OCI-LY1 (cell line): ENCODE measurements around the gene NUMA1.

Source experiments
- H2AFZ ChIP-seq: fragments of 200-600 bp; sonication (generic), shearing (Covaris generic); 2 replicates; pipeline ENCODE4 v1.6.0; 2014; ENCODE audit warnings: antibody characterized with exemption, mild to moderate bottlenecking, low read length
- H3F3A ChIP-seq: fragments of 200-600 bp; sonication (generic), shearing (Covaris generic); 2 replicates; pipeline ENCODE4 v1.6.0; 2014; ENCODE audit warnings: mild to moderate bottlenecking, antibody characterized with exemption, low read length, moderate library complexity; ENCODE audit not compliant: insufficient read depth
- H3K27ac ChIP-seq: fragments of 200-600 bp; sonication (generic); 2 replicates; pipeline ENCODE4 v1.5.1; 2014; ENCODE audit warnings: low read length, mixed run types, mild to moderate bottlenecking, low read depth; ENCODE audit not compliant: poor library complexity, severe bottlenecking
- H3K27me3 ChIP-seq: fragments of 200-600 bp; sonication (generic); 2 replicates; pipeline ENCODE4 v1.6.0; 2014; ENCODE audit warnings: antibody characterized with exemption, mild to moderate bottlenecking, low read length, moderate library complexity; ENCODE audit not compliant: insufficient read depth
- H3K36me3 ChIP-seq: fragments of 200-600 bp; sonication (generic); 2 replicates; pipeline ENCODE4 v1.6.1; 2014; ENCODE audit warnings: mild to moderate bottlenecking, antibody characterized with exemption, low read length, moderate library complexity, mixed read lengths; ENCODE audit not compliant: insufficient read depth
- H3K4me1 ChIP-seq: fragments of 200-600 bp; sonication (generic); 2 replicates; pipeline ENCODE4 v1.5.1; 2014; ENCODE audit warnings: mild to moderate bottlenecking, low read length, moderate library complexity; ENCODE audit not compliant: insufficient read depth, severe bottlenecking
- H3K4me2 ChIP-seq: fragments of 200-600 bp; sonication (generic), shearing (Covaris generic); 2 replicates; pipeline ENCODE4 v1.6.1; 2014; ENCODE audit warnings: low read length
- H3K4me3 ChIP-seq: fragments of 200-600 bp; sonication (generic); 2 replicates; pipeline ENCODE4 v1.5.1; 2014; ENCODE audit warnings: low read length, low read depth, mild to moderate bottlenecking, mixed read lengths; ENCODE audit not compliant: poor library complexity, severe bottlenecking
- H3K79me2 ChIP-seq: fragments of 200-600 bp; shearing (Covaris generic); 2 replicates; pipeline ENCODE4 v1.6.1; 2016; ENCODE audit warnings: mixed run types, low read length, mixed read lengths; ENCODE audit not compliant: insufficient read depth
- H3K9ac ChIP-seq: fragments of 200-600 bp; sonication (generic), shearing (Covaris generic); 2 replicates; pipeline ENCODE4 v1.6.1; 2014; ENCODE audit warnings: mild to moderate bottlenecking, low read length, mixed read lengths
- H3K9me2 ChIP-seq: fragments of 200-600 bp; sonication (generic), shearing (Covaris generic); 2 replicates; pipeline ENCODE4 v1.6.1; 2014; ENCODE audit warnings: low read depth, mild to moderate bottlenecking, low read length, mixed read lengths
- H3K9me3 ChIP-seq: fragments of 200-600 bp; shearing (Covaris generic); 2 replicates; pipeline ENCODE4 v1.6.1; 2014; ENCODE audit warnings: low read length, mixed read lengths
- H4K20me1 ChIP-seq: fragments of 200-600 bp; sonication (generic), shearing (Covaris generic); 2 replicates; pipeline ENCODE4 v1.6.0; 2016; ENCODE audit warnings: mild to moderate bottlenecking, low read length; ENCODE audit not compliant: insufficient read depth
- CTCF ChIP-seq: fragments of 200-600 bp; sonication (generic), shearing (Covaris generic); IDR thresholded peaks from 2 replicates; pipeline ENCODE4 v1.5.1; 2017; ENCODE audit warnings: mild to moderate bottlenecking, antibody characterized with exemption, low read length, moderate library complexity, mixed read lengths
- EZH2 ChIP-seq: fragments of 200-600 bp; sonication (generic), shearing (Covaris generic); IDR thresholded peaks from 2 replicates; pipeline ENCODE4 v1.8.0; 2017; ENCODE audit warnings: borderline replicate concordance, mixed run types, mild to moderate bottlenecking, antibody characterized with exemption, low read length, moderate library complexity, mixed read lengths

Gene NUMA1

GRCh38 chr11:71991494-71991893 is 88.8 kb downstream of the NUMA1 start:
- Histone ChIP-seq H3K27me3 (no peaks in the 10 kb centered on the region), H3K9me2 (no peaks in the 10 kb centered on the region), H3K27ac (no peak overlapping the region), H3K9ac (no peak overlapping the region), H3K4me3 (no peak overlapping the region), H3K4me1 (peaks cover 4% of the 10 kb centered on the region), H3F3A (no peaks in the 10 kb centered on the region), H4K20me1 (no peaks in the 10 kb centered on the region), H3K36me3 (peaks cover 26% of the 10 kb centered on the region; the same call in 1 of the 2 replicates), H3K79me2 (no peaks in the 10 kb centered on the region), H2AFZ (no peak overlapping the region), H3K4me2 (no peak overlapping the region), H3K9me3 (no peaks in the 10 kb centered on the region)
- TF ChIP-seq CTCF (no peak), EZH2 (no peak)

GRCh38 chr11:71990701-71991100 is 89.6 kb downstream of the NUMA1 start:
- no peaks in the 10 kb centered on the region for H3K27me3 ChIP-seq
- no peak overlapping the region for H2AFZ ChIP-seq
- no peak for TF ChIP-seq EZH2
- no peak for TF ChIP-seq CTCF
- no peak overlapping the region for H3K4me2 ChIP-seq
- H3K4me3 ChIP-seq: no peak overlapping the region
- H3K36me3 ChIP-seq: peaks cover 26% of the 10 kb centered on the region; the same call in 1 of the 2 replicates
- H3K27ac ChIP-seq: no peak overlapping the region
- H3K9me2 ChIP-seq: no peaks in the 10 kb centered on the region
- peaks cover 4% of the 10 kb centered on the region for H3K4me1 ChIP-seq
- no peaks in the 10 kb centered on the region for H3F3A ChIP-seq
- no peak overlapping the region for H3K9ac ChIP-seq
- no peaks in the 10 kb centered on the region for H3K79me2 ChIP-seq
- H4K20me1 ChIP-seq: no peaks in the 10 kb centered on the region
- H3K9me3 ChIP-seq: no peaks in the 10 kb centered on the region

- H3K4me3 ChIP-seq: no peak overlapping the region
- H3K9me3 ChIP-seq: no peaks in the 10 kb centered on the region
Observed at GRCh38 chr11:71988050-71988449, 92.3 kb downstream of the NUMA1 start.

More at GRCh38 chr11:71988050-71988449, 92.3 kb downstream of the NUMA1 start:
- peaks cover 36% of the 10 kb centered on the region for H3K36me3 ChIP-seq
- H3K4me2 ChIP-seq: no peak overlapping the region
- H2AFZ ChIP-seq: no peak overlapping the region
- no peaks in the 10 kb centered on the region for H3K9me2 ChIP-seq
- TF ChIP-seq CTCF: no peak
- no peaks in the 10 kb centered on the region for H3K27me3 ChIP-seq
- no peak overlapping the region for H3K27ac ChIP-seq
- no peaks in the 10 kb centered on the region for H3K79me2 ChIP-seq
- no peaks in the 10 kb centered on the region for H3F3A ChIP-seq
- no peaks in the 10 kb centered on the region for H4K20me1 ChIP-seq
- no peak overlapping the region for H3K9ac ChIP-seq
- H3K4me1 ChIP-seq: no peaks in the 10 kb centered on the region
